HG03159 (cell line): ENCODE data around the gene KCNJ5.

ENCODE experiments used
- ATAC-seq: cut with Tn5 transposase; IDR thresholded peaks from one replicate; pipeline ENCODE4 v1.9.1; 2021; ENCODE audit warnings: mild to moderate bottlenecking, moderate library complexity; ENCODE audit not compliant: unreplicated experiment

KCNJ5 gene

DNA sequence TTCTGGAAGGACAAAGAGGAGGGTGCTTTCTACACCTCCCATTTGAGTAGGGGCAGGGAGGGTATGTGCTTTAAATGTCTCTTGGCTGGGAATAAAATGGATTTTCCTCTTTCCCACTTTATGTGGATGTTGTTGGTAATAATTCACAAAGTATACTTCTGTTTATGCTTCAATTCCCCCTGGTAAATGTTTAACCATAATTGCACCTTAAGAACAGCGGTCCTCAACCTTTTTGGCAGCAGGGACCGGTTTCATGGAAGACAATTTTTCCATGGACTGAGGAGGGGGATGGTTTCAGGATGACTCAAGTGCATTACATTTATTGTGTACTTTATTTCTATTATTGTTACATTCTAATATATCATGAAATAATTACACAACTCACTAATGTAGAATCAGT lies 55.5 kb downstream of the KCNJ5 start:
- no peak for ATAC-seq

GRCh38 chr11:128947773-128948172 lies 56.6 kb downstream of the KCNJ5 start:
- ATAC-seq = no peak

DNA sequence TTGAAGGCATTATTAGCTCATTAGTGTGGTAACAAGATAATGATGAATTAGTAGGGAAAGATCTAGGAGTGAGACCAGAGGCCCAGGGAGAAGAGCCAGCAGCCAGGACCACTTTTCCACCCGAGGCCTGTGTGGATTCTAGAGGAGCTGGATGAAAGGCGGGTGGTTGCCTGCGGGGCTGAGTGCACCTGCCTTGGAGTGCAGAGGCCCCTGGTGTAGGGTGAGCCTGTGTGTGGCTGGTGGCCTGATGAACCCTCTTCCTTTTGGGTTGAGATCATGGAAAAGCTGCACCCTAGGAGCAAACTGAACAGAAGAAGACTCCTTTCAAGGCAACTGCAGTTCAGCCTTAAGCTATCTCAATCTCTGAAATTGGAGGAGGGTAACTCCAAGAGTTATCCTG lies 57.4 kb downstream of the KCNJ5 start:
- ATAC-seq = no peak

GRCh38 chr11:128949791-128950454 lies 58.8 kb downstream of the KCNJ5 start:
- ATAC-seq = no peak

- ATAC-seq = no peak
Observed at GRCh38 chr11:128953151-128953550, 62.0 kb downstream of the KCNJ5 start.

DNA sequence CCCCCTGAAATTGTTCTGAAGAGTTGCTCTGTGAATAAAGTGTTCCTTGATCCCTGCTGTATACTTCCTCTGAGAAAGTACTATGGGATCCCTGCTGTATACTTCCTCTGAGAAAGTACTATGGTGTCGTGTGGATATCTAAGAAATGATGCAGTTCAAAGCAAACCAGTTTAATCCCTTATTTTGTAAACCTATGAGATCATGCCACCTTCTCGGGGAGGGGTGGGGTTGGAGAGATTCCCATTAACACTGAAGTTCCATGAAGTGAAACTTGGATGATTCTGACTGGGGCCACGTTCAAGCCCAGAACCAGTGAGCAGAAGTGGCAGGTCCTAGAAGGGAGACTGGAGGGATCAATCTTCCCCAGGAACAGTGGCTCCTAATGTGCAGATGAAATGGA lies 64.5 kb downstream of the KCNJ5 start:
- no peak for ATAC-seq

DNA sequence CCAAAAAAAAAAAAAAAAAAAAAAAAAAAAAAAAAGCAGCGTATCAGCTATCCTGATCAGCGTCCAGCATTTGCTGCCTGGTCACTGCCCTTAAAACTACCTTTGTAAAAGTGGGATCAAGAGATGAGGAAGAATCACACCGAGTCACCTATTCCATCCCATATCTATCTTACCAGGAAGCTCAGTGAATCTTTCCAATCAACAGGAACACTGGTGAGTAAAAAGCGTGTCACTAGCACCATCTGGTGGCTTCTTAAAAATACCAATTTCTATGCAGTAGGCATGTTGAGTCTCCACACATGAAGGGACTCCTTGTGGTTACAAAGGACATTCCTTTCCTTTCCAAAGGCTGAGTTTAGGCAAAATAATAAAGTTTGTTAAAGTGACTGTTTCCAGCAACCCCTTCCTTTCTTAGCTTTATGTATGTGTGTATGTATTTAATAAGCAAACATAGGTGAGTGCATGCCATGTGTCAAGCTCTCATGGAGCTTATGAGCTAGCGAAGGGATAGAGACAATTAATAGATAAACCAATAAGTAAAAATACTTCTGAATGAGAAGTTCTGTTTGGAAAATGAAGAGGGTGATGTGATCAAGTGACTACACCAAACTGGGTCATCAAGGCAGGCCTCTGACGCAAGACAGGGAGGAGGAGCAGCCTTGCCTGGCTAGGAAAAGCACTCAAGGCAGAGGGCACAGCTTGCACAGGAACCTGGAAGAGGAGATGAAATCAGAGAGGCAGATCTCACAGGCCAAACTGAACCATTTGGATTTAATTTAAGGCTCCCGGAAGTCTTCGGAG lies 65.4 kb downstream of the KCNJ5 start:
- no peak for ATAC-seq

- ATAC-seq = no peak
Observed at GRCh38 chr11:128957202-128957482, 66.0 kb downstream of the KCNJ5 start.

DNA sequence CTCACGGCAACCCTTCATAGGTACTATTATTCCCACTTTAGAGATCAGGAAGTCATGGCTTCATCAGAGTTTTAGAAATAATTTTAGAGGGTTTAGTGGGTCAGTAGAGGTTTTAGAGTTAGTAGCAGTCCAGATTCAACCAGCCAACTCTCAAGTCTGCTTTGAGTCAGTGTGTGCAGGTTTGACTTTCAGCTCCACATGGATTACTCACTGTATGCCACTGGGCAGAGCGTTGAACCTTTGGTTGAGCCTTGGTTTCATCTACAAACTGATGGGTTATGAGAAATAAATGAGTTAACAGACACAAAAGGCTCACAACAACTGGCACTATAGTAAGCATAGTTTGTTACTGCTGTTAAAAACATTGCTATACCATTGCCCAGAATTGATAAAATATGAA lies 70.5 kb downstream of the KCNJ5 start:
- ATAC-seq = no peak

DNA sequence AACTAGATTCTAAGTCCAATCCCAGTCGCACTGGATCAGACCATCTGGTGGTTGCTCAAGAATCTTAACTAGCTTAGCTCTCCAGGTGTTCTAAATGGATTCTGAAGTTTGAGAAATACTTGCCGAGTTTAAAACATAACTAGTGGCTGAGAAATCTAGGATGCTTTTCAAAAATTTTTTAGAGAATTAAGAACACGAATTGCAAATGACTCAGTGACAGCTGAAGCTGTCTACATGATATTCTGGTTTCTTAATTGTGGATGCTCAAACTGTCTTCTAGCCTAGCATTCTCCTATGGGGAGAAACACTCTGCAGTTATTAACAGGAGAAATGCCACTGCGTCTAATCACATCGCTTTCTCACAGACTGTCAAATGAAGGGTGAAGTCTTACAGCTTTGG lies 71.7 kb downstream of the KCNJ5 start:
- no peak for ATAC-seq

- ATAC-seq = no peak
Observed at GRCh38 chr11:128963744-128964325, 72.7 kb downstream of the KCNJ5 start.

DNA sequence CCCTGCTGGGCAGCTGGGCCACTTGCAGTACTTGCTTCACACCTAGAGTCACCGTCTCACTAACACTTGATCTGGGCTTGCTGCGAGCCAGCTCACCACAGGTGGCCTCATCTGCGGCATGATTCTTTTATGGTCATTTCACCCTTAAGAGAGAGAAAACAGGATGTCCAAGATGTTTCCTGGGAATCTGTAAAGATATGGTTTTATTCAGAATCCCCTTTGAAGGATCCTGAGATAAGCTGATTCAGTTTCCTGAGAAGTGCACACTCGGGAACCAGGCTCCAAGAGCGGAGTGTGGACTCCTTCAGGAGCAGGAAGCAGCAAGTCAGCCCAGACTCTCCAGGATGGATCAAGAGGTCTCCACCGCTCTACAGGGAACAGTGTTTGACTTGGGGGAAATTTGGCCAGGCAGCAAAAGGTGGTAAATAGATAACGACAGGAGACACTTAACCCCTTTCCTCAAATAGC lies 73.3 kb downstream of the KCNJ5 start:
- ATAC-seq = no peak

DNA sequence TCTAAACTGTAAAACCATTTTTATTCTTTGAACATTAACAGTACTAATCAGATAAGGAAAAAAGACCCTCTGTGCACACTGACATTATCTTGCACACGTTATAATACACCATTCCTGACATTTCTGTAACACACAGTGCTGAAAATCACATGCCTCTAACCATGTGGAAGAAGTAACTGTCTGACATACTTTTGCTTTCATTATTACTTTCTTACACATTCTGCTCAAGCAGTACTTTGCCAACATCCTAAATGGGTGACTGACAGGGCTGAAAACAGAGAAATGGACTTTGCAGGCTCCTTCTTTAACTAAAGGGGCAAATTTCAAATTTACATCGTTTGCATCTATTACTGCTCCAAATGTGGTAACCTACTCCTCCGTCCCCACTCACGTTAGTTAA lies 74.3 kb downstream of the KCNJ5 start:
- peak; percentile 97 for ATAC-seq

- no peak for ATAC-seq
Observed at GRCh38 chr11:128967578-128967977, 76.4 kb downstream of the KCNJ5 start.

- no peak for ATAC-seq
Observed at GRCh38 chr11:128968916-128969315, 77.8 kb downstream of the KCNJ5 start.
